Endothelial cell of umbilical vein (primary cell): ENCODE measurements around the gene BEND5. TPM values are rescaled to one million over a fixed set of nuclear protein-coding genes. Genes with fewer than 3 reads are reported as not detected.

Source experiments
- BruUV-seq: library from RNA; stranded (reverse); fragments of 400-500 nt; replicated peaks from 2 replicates; lab custom pipeline; 2021; lab: Mats Ljungman, UMichigan
- CTCF ChIA-PET: fragments of 300-600, 350-600 bp; sonication (Branson Sonifier 250); formaldehyde crosslinking; loops from one replicate; lab custom pipeline; 2021; ENCODE audit warnings: antibody characterized with exemption, inconsistent platforms; lab: Charles Lee
- POLR2A ChIA-PET: fragments of 300-600, 350-600 bp; sonication (Branson Sonifier 250); formaldehyde crosslinking; loops from one replicate; lab custom pipeline; 2021; ENCODE audit warnings: antibody characterized with exemption, inconsistent platforms; lab: Charles Lee
- DNase-seq: peaks from one replicate; pipeline ENCODE4 v3.0.0-alpha.2; 2011; ENCODE audit warnings: low read depth, low spot score
- FAIRE-seq: peaks from 2 replicates; lab custom pipeline; 2011; peaks lifted over from hg19 to GRCh38; lab: Jason Lieb, UNC
- H2AFZ ChIP-seq: 2 replicates; pipeline ENCODE4 v1.6.0; 2012; ENCODE audit warnings: low read depth, low read length, control low read depth, inconsistent platforms
- H3K27ac ChIP-seq: 2 replicates; pipeline ENCODE4 v1.5.1; 2011; ENCODE audit warnings: low read depth, mild to moderate bottlenecking, control low read depth, low read length, moderate library complexity; ENCODE audit not compliant: insufficient read depth
- H3K27me3 ChIP-seq, 2 experiments: 2 replicates each; pipeline versions ENCODE4 v1.6.0 to v1.6.1; 2011; ENCODE audit warnings: low read length in 2 of 2, mixed read lengths in 1 of 2; ENCODE audit not compliant: control insufficient read depth in 2 of 2, insufficient read depth in 2 of 2
- H3K36me3 ChIP-seq, 2 experiments: 2 replicates in 1 of 2; 3 replicates in 1 of 2; pipeline ENCODE4 v1.5.1; 2011; ENCODE audit warnings: low read length in 2 of 2, mild to moderate bottlenecking in 1 of 2, moderate library complexity in 1 of 2; ENCODE audit not compliant: control insufficient read depth in 2 of 2, insufficient read depth in 2 of 2; ENCODE audit errors: extremely low read depth in 1 of 2
- H3K4me1 ChIP-seq: 3 replicates; pipeline ENCODE4 v1.5.1; 2011; ENCODE audit warnings: mild to moderate bottlenecking, low read length; ENCODE audit not compliant: control insufficient read depth, insufficient read depth; ENCODE audit errors: extremely low read depth
- H3K4me2 ChIP-seq: 2 replicates; pipeline ENCODE4 v1.6.1; 2011; ENCODE audit warnings: low read length, control low read depth, mixed read lengths; ENCODE audit not compliant: insufficient read depth
- H3K4me3 ChIP-seq, 3 experiments: fragments of 200-600 bp in 1 of 3; sonication (generic), shearing (Covaris generic) in 1 of 3; replicated peaks in 1 of 3; 2 replicates each; pipeline ENCODE4 v1.5.1; 2011 to 2016; ENCODE audit warnings: control low read depth in 3 of 3, low read length in 3 of 3, mild to moderate bottlenecking in 2 of 3, inconsistent platforms in 1 of 3, low read depth in 1 of 3, moderate library complexity in 1 of 3; ENCODE audit not compliant: insufficient read depth in 1 of 3
- H3K79me2 ChIP-seq: 2 replicates; pipeline ENCODE4 v1.6.0; 2012; ENCODE audit warnings: low read length, inconsistent platforms; ENCODE audit not compliant: control insufficient read depth, insufficient read depth
- H3K9ac ChIP-seq: replicated peaks from 2 replicates; pipeline ENCODE3; 2011; ENCODE audit warnings: low read length, control low read depth; ENCODE audit not compliant: insufficient read depth; ENCODE audit errors: extremely low read depth
- H3K9me1 ChIP-seq: replicated peaks from 3 replicates; pipeline ENCODE4 v1.6.0; 2011; ENCODE audit warnings: mild to moderate bottlenecking, low read length; ENCODE audit not compliant: control insufficient read depth, insufficient read depth; ENCODE audit errors: extremely low read depth
- H3K9me3 ChIP-seq: replicated peaks from 2 replicates; pipeline ENCODE4 v1.5.1; 2012; ENCODE audit warnings: low read length, inconsistent platforms; ENCODE audit not compliant: control insufficient read depth, insufficient read depth
- H4K20me1 ChIP-seq: replicated peaks from 2 replicates; pipeline ENCODE3; 2011; ENCODE audit warnings: mild to moderate bottlenecking, low read length; ENCODE audit not compliant: control insufficient read depth, insufficient read depth; ENCODE audit errors: extremely low read depth
- EZH2 ChIP-seq: IDR thresholded peaks from 2 replicates; pipeline ENCODE4 v1.6.1; 2012; ENCODE audit warnings: borderline replicate concordance, low read depth, mild to moderate bottlenecking, moderate library complexity, low read length, inconsistent platforms; ENCODE audit not compliant: severe bottlenecking
- FOS ChIP-seq: IDR thresholded peaks from 2 replicates; pipeline ENCODE4 v1.6.1; 2011; ENCODE audit warnings: mild to moderate bottlenecking, low read length, moderate library complexity, borderline replicate concordance; ENCODE audit not compliant: insufficient read depth
- GATA2 ChIP-seq: IDR thresholded peaks from 2 replicates; pipeline ENCODE4 v1.7.0; 2011; ENCODE audit warnings: low read depth, mild to moderate bottlenecking, moderate library complexity, mixed read lengths, low read length; ENCODE audit not compliant: insufficient read length, insufficient read depth
- JUN ChIP-seq: IDR thresholded peaks from 2 replicates; pipeline ENCODE4 v1.6.1; 2011; ENCODE audit warnings: borderline replicate concordance, low read depth; ENCODE audit not compliant: insufficient read length, insufficient read depth
- MYC ChIP-seq: IDR thresholded peaks from one replicate; pipeline ENCODE4 v1.6.1; 2011; ENCODE audit warnings: mild to moderate bottlenecking, low read depth, low read length
- POLR2A ChIP-seq: IDR thresholded peaks from 2 replicates; pipeline ENCODE4 v1.6.1; 2012; ENCODE audit warnings: low read depth, mild to moderate bottlenecking, control low read depth, low read length
- POLR2AphosphoS5 ChIP-seq: IDR thresholded peaks from 2 replicates; pipeline ENCODE4 v1.6.1; 2012; ENCODE audit warnings: low read depth, mild to moderate bottlenecking, control low read depth, low read length, moderate library complexity; ENCODE audit not compliant: insufficient read depth
- dilution Hi-C: fragments of 300-500 bp; cut with MboI; formaldehyde crosslinking; loops from one replicate; pipeline ENCODE4 v1.15.0; 2019; ENCODE audit warnings: low sequenced_read_pairs; ENCODE audit not compliant: extremely low pct_ligation_motif_present
- intact Hi-C: fragments of 100-400 bp; cut with micrococcal nuclease; formaldehyde crosslinking; loops from one replicate; pipeline ENCODE4 v1.10.0; 2022
- polyA plus RNA-seq, 4 experiments: library from polyadenylated mRNA; depleted of rRNA in 3 of 4; stranded (reverse) in 3 of 4; unstranded in 1 of 4; fragments of >200 nt; gene quantifications; 2 replicates each; pipeline versions ENCODE4 v1.2.1 to v1.2.3, GENCODE V29; 2011 to 2012; ENCODE audit warnings: missing spikeins in 1 of 4
- total RNA-seq: library from RNA; stranded (reverse); gene quantifications from 2 replicates; pipeline ENCODE4 v1.2.3, GENCODE V29; 2021
- TF ChIP-seq, protein P1 (sequence below): IDR thresholded peaks from 2 replicates; pipeline ENCODE4 v1.6.1; 2011; ENCODE audit not compliant: insufficient read depth, insufficient read length
- TF ChIP-seq, protein P2 (sequence below), 2 donors: IDR thresholded peaks; 1 replicate in 1 of 2; 2 replicates in 1 of 2; pipeline ENCODE4 v1.5.1; 2011; ENCODE audit warnings: low read length in 2 of 2, mild to moderate bottlenecking in 2 of 2, moderate library complexity in 2 of 2, control low read depth in 1 of 2, inconsistent platforms in 1 of 2, low read depth in 1 of 2; ENCODE audit not compliant: insufficient read depth in 1 of 2; ENCODE audit errors: extremely low read depth in 1 of 2

BEND5 gene
- total and polyA plus RNA-seq, 2 donors (not counting 3 experiments of a cell fraction or from before 2014, with no cell fraction given), result not detected

DNA sequence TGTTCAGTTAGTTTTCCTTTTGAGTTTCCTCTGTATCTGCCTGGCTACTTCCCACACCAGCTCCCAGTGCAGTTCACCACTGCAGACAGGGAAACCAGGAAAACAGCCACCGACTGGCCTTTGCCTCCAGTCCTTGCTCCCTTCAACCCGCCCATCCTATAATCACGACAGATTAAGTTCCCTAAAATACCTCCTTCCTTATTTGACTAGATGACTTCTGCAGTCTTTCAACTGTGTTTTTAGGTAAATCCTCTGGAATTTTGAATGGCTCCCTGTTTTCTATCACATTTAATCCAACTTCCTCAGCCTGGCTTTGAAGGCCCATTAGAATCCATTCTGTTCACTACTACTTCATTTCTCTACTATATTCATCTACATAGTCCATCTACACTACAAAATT, 37.6 kb downstream of the BEND5 start:
- no peaks in the 10 kb centered on the region for H3K9me1 ChIP-seq
- BruUV-seq, result no TSS peak
- ChIA-PET CTCF (no interaction called here), POLR2A (no interaction called here)
- no peak overlapping the region for H3K4me2 ChIP-seq
- no peaks in the 10 kb centered on the region for H4K20me1 ChIP-seq
- no peak overlapping the region for H3K9ac ChIP-seq
- H3K27me3 ChIP-seq, result no peaks in the 10 kb centered on the region
- dilution Hi-C loops (no loop called here), intact Hi-C loops (no loop called here)
- H3K79me2 ChIP-seq, result no peaks in the 10 kb centered on the region
- DNase-seq (no peak), FAIRE-seq (no peak)
- no peak overlapping the region for H2AFZ ChIP-seq
- H3K27ac ChIP-seq, result no peak overlapping the region
- TF ChIP-seq JUN (no peak), EZH2 (no peak), POLR2AphosphoS5 (no peak), FOS (no peak), POLR2A (no peak), MYC (no peak), GATA2 (no peak)
- TF ChIP-seq, protein P1, sequence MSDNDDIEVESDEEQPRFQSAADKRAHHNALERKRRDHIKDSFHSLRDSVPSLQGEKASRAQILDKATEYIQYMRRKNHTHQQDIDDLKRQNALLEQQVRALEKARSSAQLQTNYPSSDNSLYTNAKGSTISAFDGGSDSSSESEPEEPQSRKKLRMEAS, result no peak
- TF ChIP-seq, protein P2, sequence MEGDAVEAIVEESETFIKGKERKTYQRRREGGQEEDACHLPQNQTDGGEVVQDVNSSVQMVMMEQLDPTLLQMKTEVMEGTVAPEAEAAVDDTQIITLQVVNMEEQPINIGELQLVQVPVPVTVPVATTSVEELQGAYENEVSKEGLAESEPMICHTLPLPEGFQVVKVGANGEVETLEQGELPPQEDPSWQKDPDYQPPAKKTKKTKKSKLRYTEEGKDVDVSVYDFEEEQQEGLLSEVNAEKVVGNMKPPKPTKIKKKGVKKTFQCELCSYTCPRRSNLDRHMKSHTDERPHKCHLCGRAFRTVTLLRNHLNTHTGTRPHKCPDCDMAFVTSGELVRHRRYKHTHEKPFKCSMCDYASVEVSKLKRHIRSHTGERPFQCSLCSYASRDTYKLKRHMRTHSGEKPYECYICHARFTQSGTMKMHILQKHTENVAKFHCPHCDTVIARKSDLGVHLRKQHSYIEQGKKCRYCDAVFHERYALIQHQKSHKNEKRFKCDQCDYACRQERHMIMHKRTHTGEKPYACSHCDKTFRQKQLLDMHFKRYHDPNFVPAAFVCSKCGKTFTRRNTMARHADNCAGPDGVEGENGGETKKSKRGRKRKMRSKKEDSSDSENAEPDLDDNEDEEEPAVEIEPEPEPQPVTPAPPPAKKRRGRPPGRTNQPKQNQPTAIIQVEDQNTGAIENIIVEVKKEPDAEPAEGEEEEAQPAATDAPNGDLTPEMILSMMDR (IDR thresholded peaks at IDR 0.05; ENCODE audit: extremely low read depth in 1 of 2, insufficient read depth in 1 of 2, low read depth in 1 of 2, low read length in 2 of 2), result no peak
- H3K36me3 ChIP-seq, result no peaks in the 10 kb centered on the region
- H3K9me3 ChIP-seq, result no peaks in the 10 kb centered on the region
- no peak overlapping the region for H3K4me3 ChIP-seq
- no peaks in the 10 kb centered on the region for H3K4me1 ChIP-seq
